Spleen (tissue), 7 donors: ENCODE data around the gene KCNE3.

Source experiments
- CTCF ChIP-seq, 11 experiments: fragments of 200-600 bp in 7 of 11; fragments of 450-650 bp in 4 of 11; sonication (generic) in 4 of 11; IDR thresholded peaks in 8 of 11; conservative IDR thresholded peaks in 3 of 11; 1 replicate in 7 of 11; 2 replicates in 4 of 11; pipeline versions ENCODE4 v1.4.0 to v1.8.0; 2016 to 2021; ENCODE audit warnings: antibody characterized with exemption in 11 of 11, inconsistent platforms in 4 of 11, mild to moderate bottlenecking in 1 of 11
- POLR2A ChIP-seq, 3 donors: fragments of 450-650 bp; IDR thresholded peaks; one replicate each; pipeline ENCODE4 v1.5.1; 2017; ENCODE audit warnings: antibody characterized with exemption in 3 of 3, mild to moderate bottlenecking in 1 of 3
- donor health status: DM: no; HTN: no; CAD: no; lungs with moderate emphysema.
- donor health status: DM: no; HTN: no; CAD: no.
- donor health status: DM: no; HTN: no; CAD: no.

GRCh38 chr11:74466916-74467885 is at the start of gene KCNE3:
- no peak for TF ChIP-seq CTCF (IDR thresholded peaks at IDR 0.05 in 8 of 11, conservative IDR thresholded peaks at IDR 0.05 in 3 of 11)
- TF ChIP-seq POLR2A (IDR thresholded peaks at IDR 0.05): no peak
